ENCODE measurements around the gene GDPD5. TPM values are rescaled to one million over a fixed set of nuclear protein-coding genes. Genes with fewer than 3 reads are reported as not detected.

Gene GDPD5
- total and polyA plus RNA-seq, 10 of the 15 experiments (the other 5 are each of a cell fraction or from before 2014, with no cell fraction given), result 0.10 to 30.0 (median 6.7) TPM

GRCh38 chr11:75471176-75471973 is 54.4 kb downstream of the GDPD5 start:
- Histone ChIP-seq H2AFZ (ENCODE audit: control insufficient read depth, low read depth, low read length) (no peak overlapping the region), H3K4me2 (ENCODE audit: control insufficient read depth, insufficient read depth) (no peak overlapping the region), H3K27me3 (replicated peaks in 1 of 2; ENCODE audit: control insufficient read depth in 2 of 2, insufficient read depth in 2 of 2, low read length in 1 of 2) (no peaks in the 10 kb centered on the region), H3K36me3 (ENCODE audit: control insufficient read depth in 2 of 2, insufficient read depth in 2 of 2, low read length in 1 of 2) (no peaks in the 10 kb centered on the region; a peak in 1 of 4 replicates), H3K79me2 (ENCODE audit: control insufficient read depth, insufficient read depth, low read length) (no peaks in the 10 kb centered on the region), H3K4me3 (no peak overlapping the region), H3K9ac (ENCODE audit: control insufficient read depth, insufficient read depth, low read length) (no peak overlapping the region), H3K4me1 (ENCODE audit: control insufficient read depth, insufficient read depth, low read length) (peaks cover 10% of the 10 kb centered on the region), H3K27ac (ENCODE audit: control insufficient read depth, insufficient read depth) (no peak overlapping the region), H4K20me1 (ENCODE audit: control insufficient read depth, insufficient read depth) (no peaks in the 10 kb centered on the region), H3K9me3 (replicated peaks; ENCODE audit: control insufficient read depth, insufficient read depth, low read length) (no peaks in the 10 kb centered on the region)
- POLR2A ChIA-PET, result no interaction called here
- ATAC-seq (no peak), FAIRE-seq (no peak), DNase-seq (ENCODE audit: low read depth, low spot score) (no peak)
- RAD21 ChIA-PET (ENCODE audit: unreplicated experiment), result no interaction called here
- no peak for TF ChIP-seq ZNF384 (IDR thresholded peaks at IDR 0.05; ENCODE audit: borderline replicate concordance, low read depth, low read length)
- no peak for TF ChIP-seq CBFB (IDR thresholded peaks at IDR 0.05; ENCODE audit: low read depth)
- no peak for TF ChIP-seq HDAC6 (IDR thresholded peaks at IDR 0.05; ENCODE audit: unreplicated experiment)
- no peak for TF ChIP-seq RCOR1 (conservative IDR thresholded peaks at IDR 0.05; ENCODE audit: low read depth, low read length)
- TF ChIP-seq MYB (IDR thresholded peaks at IDR 0.05; ENCODE audit: borderline replicate concordance, low read depth, low read length), result no peak
- TF ChIP-seq, protein P1, sequence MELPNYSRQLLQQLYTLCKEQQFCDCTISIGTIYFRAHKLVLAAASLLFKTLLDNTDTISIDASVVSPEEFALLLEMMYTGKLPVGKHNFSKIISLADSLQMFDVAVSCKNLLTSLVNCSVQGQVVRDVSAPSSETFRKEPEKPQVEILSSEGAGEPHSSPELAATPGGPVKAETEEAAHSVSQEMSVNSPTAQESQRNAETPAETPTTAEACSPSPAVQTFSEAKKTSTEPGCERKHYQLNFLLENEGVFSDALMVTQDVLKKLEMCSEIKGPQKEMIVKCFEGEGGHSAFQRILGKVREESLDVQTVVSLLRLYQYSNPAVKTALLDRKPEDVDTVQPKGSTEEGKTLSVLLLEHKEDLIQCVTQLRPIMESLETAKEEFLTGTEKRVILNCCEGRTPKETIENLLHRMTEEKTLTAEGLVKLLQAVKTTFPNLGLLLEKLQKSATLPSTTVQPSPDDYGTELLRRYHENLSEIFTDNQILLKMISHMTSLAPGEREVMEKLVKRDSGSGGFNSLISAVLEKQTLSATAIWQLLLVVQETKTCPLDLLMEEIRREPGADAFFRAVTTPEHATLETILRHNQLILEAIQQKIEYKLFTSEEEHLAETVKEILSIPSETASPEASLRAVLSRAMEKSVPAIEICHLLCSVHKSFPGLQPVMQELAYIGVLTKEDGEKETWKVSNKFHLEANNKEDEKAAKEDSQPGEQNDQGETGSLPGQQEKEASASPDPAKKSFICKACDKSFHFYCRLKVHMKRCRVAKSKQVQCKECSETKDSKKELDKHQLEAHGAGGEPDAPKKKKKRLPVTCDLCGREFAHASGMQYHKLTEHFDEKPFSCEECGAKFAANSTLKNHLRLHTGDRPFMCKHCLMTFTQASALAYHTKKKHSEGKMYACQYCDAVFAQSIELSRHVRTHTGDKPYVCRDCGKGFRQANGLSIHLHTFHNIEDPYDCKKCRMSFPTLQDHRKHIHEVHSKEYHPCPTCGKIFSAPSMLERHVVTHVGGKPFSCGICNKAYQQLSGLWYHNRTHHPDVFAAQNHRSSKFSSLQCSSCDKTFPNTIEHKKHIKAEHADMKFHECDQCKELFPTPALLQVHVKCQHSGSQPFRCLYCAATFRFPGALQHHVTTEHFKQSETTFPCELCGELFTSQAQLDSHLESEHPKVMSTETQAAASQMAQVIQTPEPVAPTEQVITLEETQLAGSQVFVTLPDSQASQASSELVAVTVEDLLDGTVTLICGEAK (IDR thresholded peaks at IDR 0.05; ENCODE audit: borderline replicate concordance), result no peak
- TF ChIP-seq SPI1 (IDR thresholded peaks at IDR 0.05; ENCODE audit: borderline replicate concordance, insufficient read depth, low read depth, low read length), result no peak
- TF ChIP-seq ZZZ3 (IDR thresholded peaks at IDR 0.05; ENCODE audit: control insufficient read depth, insufficient read length, low read depth), result no peak
- TF ChIP-seq, protein P2, sequence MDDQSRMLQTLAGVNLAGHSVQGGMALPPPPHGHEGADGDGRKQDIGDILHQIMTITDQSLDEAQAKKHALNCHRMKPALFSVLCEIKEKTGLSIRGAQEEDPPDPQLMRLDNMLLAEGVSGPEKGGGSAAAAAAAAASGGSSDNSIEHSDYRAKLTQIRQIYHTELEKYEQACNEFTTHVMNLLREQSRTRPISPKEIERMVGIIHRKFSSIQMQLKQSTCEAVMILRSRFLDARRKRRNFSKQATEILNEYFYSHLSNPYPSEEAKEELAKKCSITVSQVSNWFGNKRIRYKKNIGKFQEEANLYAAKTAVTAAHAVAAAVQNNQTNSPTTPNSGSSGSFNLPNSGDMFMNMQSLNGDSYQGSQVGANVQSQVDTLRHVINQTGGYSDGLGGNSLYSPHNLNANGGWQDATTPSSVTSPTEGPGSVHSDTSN (IDR thresholded peaks at IDR 0.05; ENCODE audit: insufficient replicate concordance, low read depth, low read length), result no peak
- TF ChIP-seq YBX1 (IDR thresholded peaks at IDR 0.05), result no peak
- TF ChIP-seq CHD4 (IDR thresholded peaks at IDR 0.05), result no peak
- TF ChIP-seq CREM (IDR thresholded peaks at IDR 0.05; ENCODE audit: low read depth), result no peak
- no peak for TF ChIP-seq MTA3 (IDR thresholded peaks at IDR 0.05; ENCODE audit: borderline replicate concordance, low read length)
- no peak for TF ChIP-seq ETV6 (conservative IDR thresholded peaks at IDR 0.05 in 1 of 2, IDR thresholded peaks at IDR 0.05 in 1 of 2; ENCODE audit: borderline replicate concordance in 1 of 2, low read depth in 1 of 2)
- no peak for TF ChIP-seq WRNIP1 (IDR thresholded peaks at IDR 0.05; ENCODE audit: borderline replicate concordance, low read depth, low read length)
- no peak for TF ChIP-seq LARP7 (IDR thresholded peaks at IDR 0.05)
- TF ChIP-seq SIN3A (IDR thresholded peaks at IDR 0.05; ENCODE audit: low read depth, low read length), result no peak
- no peak for TF ChIP-seq ATF7 (IDR thresholded peaks at IDR 0.05; ENCODE audit: low read depth)
- no peak for TF ChIP-seq TBL1XR1 (IDR thresholded peaks at IDR 0.05; ENCODE audit: low read depth, low read length)
- CTCF ChIA-PET, result interaction anchor here (1.3 kb wide), 1 partner anchor 49 kb away, joined by 3 read pairs; no protein-coding TSS in a partner anchor
- BruUV-seq (replicated peaks), result no TSS peak
- intact Hi-C loops (cut with micrococcal nuclease; ENCODE audit: unreplicated experiment) (no loop called here), in situ Hi-C loops (cut with MboI) (no loop called here)
- WGBS (ENCODE audit: insufficient coverage, insufficient replicate concordance, low lambda C conversion rate, missing lambda C conversion rate), result 27% methylated on average over 7 of the region's 7 CpGs
- SMC1A ChIA-PET (ENCODE audit: uncharacterized antibody, unreplicated experiment), result interaction anchor here (1.2 to 3.2 kb wide), 2 partner anchors 47 to 56 kb away, joined by 3 to 8 read pairs; no protein-coding TSS in a partner anchor
